B cell (primary cell): ENCODE measurements around the gene GRK6. TPM values are rescaled to one million over a fixed set of nuclear protein-coding genes. Genes with fewer than 3 reads are reported as not detected.

Experiments used
- ATAC-seq: fragments of 200-7000 bp; cut with Tn5 transposase; one replicate; pipeline ENCODE4 v1.10.0; 2021; ENCODE audit warnings: low read depth, mild to moderate bottlenecking, moderate number of reproducible peaks, moderate library complexity
- CTCF ChIA-PET: fragments of 350-600 bp; sonication (Branson Sonifier 250); formaldehyde crosslinking; loops from one replicate; lab custom pipeline; 2021; ENCODE audit warnings: antibody characterized with exemption, inconsistent platforms; lab: Charles Lee
- POLR2A ChIA-PET: fragments of 350-600 bp; sonication (Branson Sonifier 250); formaldehyde crosslinking; loops from one replicate; lab custom pipeline; 2021; ENCODE audit warnings: antibody characterized with exemption; lab: Charles Lee
- DNase-seq: peaks from one replicate; pipeline ENCODE4 v3.0.0; 2013
- H2AFZ ChIP-seq: 2 replicates; pipeline ENCODE4 v1.6.1; 2012; ENCODE audit warnings: mild to moderate bottlenecking, low read depth, low read length; ENCODE audit not compliant: insufficient read depth, poor library complexity, severe bottlenecking
- H3K27ac ChIP-seq, 2 donors: 1 replicate in 1 of 2; 2 replicates in 1 of 2; pipeline ENCODE4 v1.5.1; 2012 to 2013; ENCODE audit warnings: low read length in 2 of 2, mild to moderate bottlenecking in 2 of 2, moderate library complexity in 1 of 2
- H3K27me3 ChIP-seq, 4 experiments: fragments of 200-600 bp in 1 of 4; sonication (generic) in 1 of 4; replicated peaks in 1 of 4; 1 replicate in 2 of 4; 2 replicates in 2 of 4; pipeline versions ENCODE4 v1.6.1 to v1.7.0; 2013 to 2016; ENCODE audit warnings: low read length in 3 of 4, mild to moderate bottlenecking in 2 of 4, mixed read lengths in 1 of 4, moderate library complexity in 1 of 4; ENCODE audit not compliant: insufficient read depth in 4 of 4, control insufficient read depth in 3 of 4; ENCODE audit errors: control extremely low read depth in 1 of 4
- H3K36me3 ChIP-seq, 2 experiments: replicated peaks in 1 of 2; 1 replicate in 1 of 2; 2 replicates in 1 of 2; pipeline versions ENCODE4 v1.6.1 to v1.7.1; 2013; ENCODE audit warnings: low read length in 1 of 2; ENCODE audit not compliant: insufficient read depth in 2 of 2, control insufficient read depth in 1 of 2; ENCODE audit errors: control extremely low read depth in 1 of 2, extremely low read depth in 1 of 2
- H3K4me1 ChIP-seq, 2 donors: fragments of 200-600 bp in 1 of 2; sonication (generic) in 1 of 2; 1 replicate in 1 of 2; 2 replicates in 1 of 2; pipeline versions ENCODE4 v1.5.1 to v1.6.1; 2013 to 2017; ENCODE audit warnings: low read length in 2 of 2; ENCODE audit not compliant: control insufficient read depth in 2 of 2, insufficient read depth in 2 of 2
- H3K4me2 ChIP-seq: replicated peaks from 2 replicates; pipeline ENCODE3; 2012; ENCODE audit warnings: mild to moderate bottlenecking, low read depth, low read length; ENCODE audit not compliant: poor library complexity, severe bottlenecking
- H3K4me3 ChIP-seq, 5 experiments: fragments of 200-600 bp in 1 of 5; sonication (generic) in 1 of 5; 1 replicate in 3 of 5; 2 replicates in 2 of 5; pipeline versions ENCODE4 v1.5.1 to v1.7.0; 2011 to 2016; ENCODE audit warnings: low read length in 4 of 5, mild to moderate bottlenecking in 4 of 5, low read depth in 2 of 5, control low read depth in 1 of 5, moderate library complexity in 1 of 5; ENCODE audit not compliant: insufficient read depth in 1 of 5; ENCODE audit errors: control extremely low read depth in 1 of 5, extremely low read depth in 1 of 5
- H3K79me2 ChIP-seq: fragments of 200-600 bp; sonication (generic); one replicate; pipeline ENCODE4 v1.6.0; 2016; ENCODE audit warnings: low read length; ENCODE audit not compliant: control insufficient read depth, insufficient read depth
- H3K9ac ChIP-seq: fragments of 200-600 bp; sonication (generic); 2 replicates; pipeline ENCODE4 v1.6.1; 2017; ENCODE audit warnings: mild to moderate bottlenecking, low read length, moderate library complexity
- H3K9me3 ChIP-seq, 3 donors: one replicate each; pipeline versions ENCODE4 v1.6.1 to v1.7.1; 2013; ENCODE audit warnings: low read length in 2 of 3; ENCODE audit not compliant: control insufficient read depth in 2 of 3, insufficient read depth in 1 of 3; ENCODE audit errors: control extremely low read depth in 1 of 3
- H4K20me1 ChIP-seq: 2 replicates; pipeline ENCODE4 v1.6.0; 2012; ENCODE audit warnings: mild to moderate bottlenecking, low read length; ENCODE audit not compliant: insufficient read depth, control insufficient read depth, poor library complexity, severe bottlenecking
- H3K27ac Mint-ChIP-seq: one replicate; pipeline ENCODE4 v1.8.0; 2021; ENCODE audit warnings: mixed read lengths
- H3K27me3 Mint-ChIP-seq: one replicate; pipeline ENCODE4 v1.8.0; 2021; ENCODE audit warnings: mixed read lengths
- H3K4me1 Mint-ChIP-seq: one replicate; pipeline ENCODE4 v1.8.0; 2021; ENCODE audit warnings: mixed read lengths
- H3K4me3 Mint-ChIP-seq: one replicate; pipeline ENCODE4 v1.8.0; 2021; ENCODE audit warnings: mixed read lengths
- H3K9me3 Mint-ChIP-seq: one replicate; pipeline ENCODE4 v1.8.0; 2022; ENCODE audit warnings: mixed read lengths; ENCODE audit not compliant: insufficient read depth
- EZH2 ChIP-seq: IDR thresholded peaks from 2 replicates; pipeline ENCODE4 v1.6.1; 2012; ENCODE audit warnings: borderline replicate concordance, low read depth, mild to moderate bottlenecking, moderate library complexity, low read length; ENCODE audit not compliant: insufficient read depth, poor library complexity, severe bottlenecking
- WGBS: methylation state at CpG from one replicate; pipeline ENCODE4 v1.1.5; 2013; ENCODE audit warnings: missing lambda C conversion rate; ENCODE audit not compliant: insufficient coverage; 5-methylcytosine and 5-hydroxymethylcytosine counted together
- intact Hi-C: fragments of 100-400 bp; cut with micrococcal nuclease; formaldehyde crosslinking; loops from one replicate; pipeline ENCODE4 v1.10.0; 2022
- polyA plus RNA-seq: library from polyadenylated mRNA; depleted of rRNA; stranded (reverse); fragments of >200 nt; gene quantifications from 2 replicates; pipeline ENCODE4 v1.2.3, GENCODE V29; 2012
- total RNA-seq, 2 donors: library from RNA; stranded (reverse); fragments of 120-200 nt in 1 of 2; gene quantifications; 1 replicate in 1 of 2; 2 replicates in 1 of 2; pipeline versions ENCODE4 v1.2.3 to v1.2.4, GENCODE V29; 2013 to 2022
- TF ChIP-seq, protein P1 (sequence below): fragments of 200-600 bp; IDR thresholded peaks from one replicate; pipeline ENCODE4 v1.8.0; 2022; ENCODE audit warnings: antibody characterized with exemption, mild to moderate bottlenecking

Gene GRK6
- total and polyA plus RNA-seq, 2 donors (not counting 1 experiment from before 2014, with no cell fraction given): 155 to 173 TPM

DNA sequence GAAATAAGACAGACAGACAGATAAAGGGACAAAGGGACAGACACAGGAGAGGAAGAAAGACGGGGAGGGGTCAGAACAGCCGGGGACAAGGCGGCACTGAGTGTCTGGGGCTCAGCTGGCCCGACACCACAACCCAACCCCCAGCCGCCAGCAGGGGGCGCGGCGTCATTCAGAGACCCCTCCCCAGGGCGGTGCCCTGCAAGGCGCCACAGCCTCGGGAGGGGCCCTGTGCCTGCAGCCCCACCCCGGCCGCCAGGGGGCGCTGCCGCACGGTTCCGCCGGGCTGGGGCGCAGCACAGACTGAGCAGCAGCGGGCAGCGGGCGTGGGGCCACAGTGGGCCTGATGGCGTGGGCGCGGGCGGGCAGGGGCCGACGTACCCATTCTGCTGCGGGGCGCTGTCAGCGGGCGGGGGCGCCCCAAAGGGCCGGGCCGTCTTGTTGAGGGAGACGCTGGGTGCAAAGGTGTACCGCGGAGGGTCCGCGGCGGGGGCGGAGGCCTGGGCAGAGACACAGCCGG, 65.0 kb downstream of the GRK6 start:
- no peaks in the 10 kb centered on the region for H3K9me3 ChIP-seq
- H3K4me1 Mint-ChIP-seq: peaks cover 37% of the 10 kb centered on the region
- no peaks in the 10 kb centered on the region for H3K27me3 Mint-ChIP-seq
- no peak overlapping the region for H3K4me3 Mint-ChIP-seq
- no peak overlapping the region for H3K27ac ChIP-seq
- H3K4me1 ChIP-seq: peaks cover 28 to 32% of the 10 kb centered on the region in 2 donors
- DNase-seq: no peak
- no peak overlapping the region for H3K4me3 ChIP-seq
- ChIA-PET CTCF (interaction anchor here (1.7 to 2.4 kb wide), 2 partner anchors 10 to 16 kb away, joined by 4 to 9 read pairs; no protein-coding TSS in a partner anchor), POLR2A (no interaction called here)
- TF ChIP-seq, protein P1, sequence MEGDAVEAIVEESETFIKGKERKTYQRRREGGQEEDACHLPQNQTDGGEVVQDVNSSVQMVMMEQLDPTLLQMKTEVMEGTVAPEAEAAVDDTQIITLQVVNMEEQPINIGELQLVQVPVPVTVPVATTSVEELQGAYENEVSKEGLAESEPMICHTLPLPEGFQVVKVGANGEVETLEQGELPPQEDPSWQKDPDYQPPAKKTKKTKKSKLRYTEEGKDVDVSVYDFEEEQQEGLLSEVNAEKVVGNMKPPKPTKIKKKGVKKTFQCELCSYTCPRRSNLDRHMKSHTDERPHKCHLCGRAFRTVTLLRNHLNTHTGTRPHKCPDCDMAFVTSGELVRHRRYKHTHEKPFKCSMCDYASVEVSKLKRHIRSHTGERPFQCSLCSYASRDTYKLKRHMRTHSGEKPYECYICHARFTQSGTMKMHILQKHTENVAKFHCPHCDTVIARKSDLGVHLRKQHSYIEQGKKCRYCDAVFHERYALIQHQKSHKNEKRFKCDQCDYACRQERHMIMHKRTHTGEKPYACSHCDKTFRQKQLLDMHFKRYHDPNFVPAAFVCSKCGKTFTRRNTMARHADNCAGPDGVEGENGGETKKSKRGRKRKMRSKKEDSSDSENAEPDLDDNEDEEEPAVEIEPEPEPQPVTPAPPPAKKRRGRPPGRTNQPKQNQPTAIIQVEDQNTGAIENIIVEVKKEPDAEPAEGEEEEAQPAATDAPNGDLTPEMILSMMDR: peak; percentile 47
- TF ChIP-seq EZH2: no peak
- H3K9ac ChIP-seq: no peak overlapping the region
- no peak overlapping the region for H3K4me2 ChIP-seq
- intact Hi-C loops: no loop called here
- WGBS: 87% methylated on average over 32 of the region's 43 CpGs
- H2AFZ ChIP-seq: no peak overlapping the region
- ATAC-seq: no peak
- peaks cover 0 to 8% of the 10 kb centered on the region in 2 experiments for H3K36me3 ChIP-seq
- no peaks in the 10 kb centered on the region for H3K27me3 ChIP-seq
- no peaks in the 10 kb centered on the region for H3K9me3 Mint-ChIP-seq
- H4K20me1 ChIP-seq: peaks cover 8% of the 10 kb centered on the region
- H3K79me2 ChIP-seq: peaks cover 3% of the 10 kb centered on the region
- no peak overlapping the region for H3K27ac Mint-ChIP-seq

DNA sequence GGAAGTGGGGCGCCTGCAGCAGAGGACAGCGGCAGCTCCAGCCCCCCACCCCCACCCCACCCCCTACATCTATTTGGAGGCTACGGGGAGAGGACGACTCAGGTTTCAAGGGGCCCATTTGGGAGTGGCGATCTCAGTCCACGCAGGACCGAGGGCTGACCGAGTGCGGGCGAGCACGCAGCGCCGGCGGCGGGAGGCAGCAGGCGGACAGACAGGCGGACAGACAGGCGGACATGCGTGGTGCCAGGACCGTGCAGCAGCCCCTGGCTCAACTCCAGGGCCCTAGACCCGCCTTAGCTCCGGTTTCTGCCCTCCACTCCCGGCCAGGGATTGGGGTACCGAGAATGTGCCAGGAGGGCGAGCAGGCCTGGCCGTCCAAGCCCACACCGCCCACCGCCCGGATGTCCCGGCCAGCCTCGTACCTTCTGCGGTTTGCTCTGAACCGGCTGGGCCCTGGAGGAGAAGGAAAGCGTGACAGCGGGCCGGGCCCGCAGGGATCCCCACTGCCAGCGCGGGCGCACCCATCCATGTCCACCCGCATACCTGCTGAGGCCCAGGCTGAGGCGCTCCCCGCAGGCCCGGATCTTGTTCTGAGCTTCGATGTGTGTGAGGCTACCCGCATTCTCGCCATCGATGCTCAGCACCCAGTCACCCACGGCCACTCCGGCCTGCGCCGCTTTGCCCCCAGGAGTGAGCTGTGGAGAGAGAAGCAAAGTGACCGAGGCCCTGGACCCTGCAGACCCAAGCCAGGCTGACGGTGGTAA, 65.7 kb downstream of the GRK6 start:
- H3K9ac ChIP-seq: no peak overlapping the region
- Mint-ChIP-seq H3K27me3 (no peaks in the 10 kb centered on the region), H3K4me3 (no peak overlapping the region), H3K27ac (peak overlapping the region; percentile 37), H3K9me3 (no peaks in the 10 kb centered on the region), H3K4me1 (peaks cover 38% of the 10 kb centered on the region)
- no peak overlapping the region for H2AFZ ChIP-seq
- H3K4me2 ChIP-seq: no peak overlapping the region
- peaks cover 10% of the 10 kb centered on the region for H4K20me1 ChIP-seq
- no peaks in the 10 kb centered on the region for H3K27me3 ChIP-seq
- 98% methylated on average over 52 of the region's 54 CpGs for WGBS
- peaks cover 31 to 38% of the 10 kb centered on the region in 2 donors for H3K4me1 ChIP-seq
- no peak overlapping the region for H3K4me3 ChIP-seq
- ChIA-PET CTCF (interaction anchor here (0.7 to 2.4 kb wide), 6 partner anchors 10 to 585 kb away, joined by 3 to 9 read pairs (median 4); no protein-coding TSS in a partner anchor), POLR2A (no interaction called here)
- TF ChIP-seq EZH2: no peak
- TF ChIP-seq, protein P1: no peak
- no peaks in the 10 kb centered on the region for H3K9me3 ChIP-seq
- H3K79me2 ChIP-seq: peaks cover 3% of the 10 kb centered on the region
- no peak for DNase-seq
- no peak for ATAC-seq
- intact Hi-C loops: no loop called here
- peaks cover 0 to 7% of the 10 kb centered on the region in 2 experiments for H3K36me3 ChIP-seq
- H3K27ac ChIP-seq: no peak overlapping the region
